GM13976 (cell line): ENCODE measurements around the gene RNF212B.

ENCODE experiments used
- DNase-seq: peaks from one replicate; pipeline ENCODE4 v3.0.0; 2012; ENCODE audit warnings: low spot score
- in situ Hi-C: fragments of 300-500 bp; cut with MboI; formaldehyde crosslinking; loops from one replicate; pipeline ENCODE4 v1.12.0; 2022; ENCODE audit warnings: low sequenced_read_pairs, mixed read lengths, inconsistent platforms; ENCODE audit not compliant: unreplicated experiment
- TF ChIP-seq, protein P1 (sequence below): IDR thresholded peaks from 2 replicates; pipeline ENCODE4 v1.5.1; 2012; ENCODE audit warnings: borderline replicate concordance, mild to moderate bottlenecking; ENCODE audit not compliant: insufficient read depth; ENCODE audit errors: extremely low read depth, missing control alignments, control extremely low read depth

Gene RNF212B

DNA sequence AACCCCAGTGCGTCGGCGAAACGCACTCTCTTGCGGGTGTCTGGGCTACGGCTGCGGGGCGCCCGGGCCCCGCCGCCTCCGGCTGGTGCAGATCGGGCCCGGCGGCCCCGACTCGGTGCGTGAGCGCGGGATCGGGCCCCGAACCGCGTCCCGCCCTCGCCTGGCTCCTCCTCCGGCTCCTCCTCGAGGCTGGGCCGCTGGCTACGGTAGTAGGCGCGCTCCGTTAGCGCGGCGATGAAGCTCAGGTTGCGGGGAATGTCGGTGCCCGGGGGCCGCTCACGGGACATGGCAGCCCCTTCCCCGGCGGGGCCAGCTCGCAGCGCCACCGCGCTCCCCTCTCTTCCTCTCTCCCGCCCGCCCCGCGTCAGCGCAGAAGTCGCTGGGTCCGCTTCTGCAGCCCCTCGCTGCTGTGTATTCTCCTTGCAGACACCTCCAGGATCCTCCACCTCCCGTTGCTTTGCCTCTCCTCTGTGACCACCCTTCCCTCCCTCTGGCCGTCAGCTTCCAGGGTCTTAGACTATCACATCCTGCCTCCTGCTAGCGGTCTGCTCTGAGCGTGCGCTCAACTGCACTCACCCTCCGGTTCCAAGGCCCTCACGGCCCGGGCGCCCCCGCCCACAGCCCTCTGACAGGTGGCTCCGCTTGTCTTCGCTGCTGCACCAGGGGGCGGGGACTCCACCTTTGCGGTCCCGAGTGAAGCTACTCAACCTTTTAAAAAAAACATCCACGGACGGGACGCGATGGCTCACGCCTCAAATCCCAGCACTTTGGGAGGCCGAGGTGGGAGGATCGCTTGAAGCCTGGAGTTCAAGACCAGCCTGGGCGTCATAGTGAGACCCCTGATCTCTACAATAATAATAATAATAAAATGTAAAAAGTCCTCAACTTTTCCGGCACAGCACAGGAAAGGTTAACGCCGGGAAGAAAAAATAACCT lies 64.8 kb downstream of the RNF212B start, which contains the start of gene PPP1R3E:
Gene PPP1R3E (minus strand): TSS at position 570 of the 936 bp plus-strand sequence. CDS start 283 bp downstream, at position 287.
- DNase-seq, result peak; percentile 83
- TF ChIP-seq, protein P1, sequence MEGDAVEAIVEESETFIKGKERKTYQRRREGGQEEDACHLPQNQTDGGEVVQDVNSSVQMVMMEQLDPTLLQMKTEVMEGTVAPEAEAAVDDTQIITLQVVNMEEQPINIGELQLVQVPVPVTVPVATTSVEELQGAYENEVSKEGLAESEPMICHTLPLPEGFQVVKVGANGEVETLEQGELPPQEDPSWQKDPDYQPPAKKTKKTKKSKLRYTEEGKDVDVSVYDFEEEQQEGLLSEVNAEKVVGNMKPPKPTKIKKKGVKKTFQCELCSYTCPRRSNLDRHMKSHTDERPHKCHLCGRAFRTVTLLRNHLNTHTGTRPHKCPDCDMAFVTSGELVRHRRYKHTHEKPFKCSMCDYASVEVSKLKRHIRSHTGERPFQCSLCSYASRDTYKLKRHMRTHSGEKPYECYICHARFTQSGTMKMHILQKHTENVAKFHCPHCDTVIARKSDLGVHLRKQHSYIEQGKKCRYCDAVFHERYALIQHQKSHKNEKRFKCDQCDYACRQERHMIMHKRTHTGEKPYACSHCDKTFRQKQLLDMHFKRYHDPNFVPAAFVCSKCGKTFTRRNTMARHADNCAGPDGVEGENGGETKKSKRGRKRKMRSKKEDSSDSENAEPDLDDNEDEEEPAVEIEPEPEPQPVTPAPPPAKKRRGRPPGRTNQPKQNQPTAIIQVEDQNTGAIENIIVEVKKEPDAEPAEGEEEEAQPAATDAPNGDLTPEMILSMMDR, result no peak
- in situ Hi-C loops, result no loop called here

- in situ Hi-C loops, result no loop called here
- peak; percentile 90 for DNase-seq
- TF ChIP-seq, protein P1, result no peak
Observed at GRCh38 chr14:23306412-23307145, 68.8 kb downstream of the RNF212B start, which contains the start of gene BCL2L2. Gene BCL2L2 (plus strand): TSS chr14:23306833. CDS start chr14:23307768, 935 bp downstream.

DNA sequence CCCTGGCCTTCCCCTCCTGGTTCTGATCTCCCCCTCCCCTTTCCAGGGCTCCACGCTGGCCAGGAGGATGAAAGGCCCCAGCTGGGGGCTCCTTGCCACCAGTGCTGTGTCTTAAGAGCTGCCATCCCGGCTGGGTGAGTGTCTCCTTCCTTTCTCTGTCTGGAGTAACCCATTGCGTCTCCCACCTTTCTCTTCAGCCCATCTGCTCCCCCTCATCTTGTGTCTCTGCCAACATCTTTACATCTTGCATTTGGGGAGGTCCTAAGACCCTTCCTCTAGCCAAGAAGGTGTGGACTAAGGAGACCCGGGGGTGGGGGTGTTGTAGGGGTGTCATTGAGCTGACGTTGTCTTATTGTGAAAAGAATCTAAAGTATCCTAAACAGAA lies 69.4 kb downstream of the RNF212B start:
- no peak for DNase-seq
- in situ Hi-C loops, result no loop called here
- TF ChIP-seq, protein P1, result no peak

- in situ Hi-C loops, result no loop called here
- TF ChIP-seq, protein P1, result no peak
- DNase-seq, result no peak
Observed at GRCh38 chr14:23307687-23308644, 70.2 kb downstream of the RNF212B start.

DNA sequence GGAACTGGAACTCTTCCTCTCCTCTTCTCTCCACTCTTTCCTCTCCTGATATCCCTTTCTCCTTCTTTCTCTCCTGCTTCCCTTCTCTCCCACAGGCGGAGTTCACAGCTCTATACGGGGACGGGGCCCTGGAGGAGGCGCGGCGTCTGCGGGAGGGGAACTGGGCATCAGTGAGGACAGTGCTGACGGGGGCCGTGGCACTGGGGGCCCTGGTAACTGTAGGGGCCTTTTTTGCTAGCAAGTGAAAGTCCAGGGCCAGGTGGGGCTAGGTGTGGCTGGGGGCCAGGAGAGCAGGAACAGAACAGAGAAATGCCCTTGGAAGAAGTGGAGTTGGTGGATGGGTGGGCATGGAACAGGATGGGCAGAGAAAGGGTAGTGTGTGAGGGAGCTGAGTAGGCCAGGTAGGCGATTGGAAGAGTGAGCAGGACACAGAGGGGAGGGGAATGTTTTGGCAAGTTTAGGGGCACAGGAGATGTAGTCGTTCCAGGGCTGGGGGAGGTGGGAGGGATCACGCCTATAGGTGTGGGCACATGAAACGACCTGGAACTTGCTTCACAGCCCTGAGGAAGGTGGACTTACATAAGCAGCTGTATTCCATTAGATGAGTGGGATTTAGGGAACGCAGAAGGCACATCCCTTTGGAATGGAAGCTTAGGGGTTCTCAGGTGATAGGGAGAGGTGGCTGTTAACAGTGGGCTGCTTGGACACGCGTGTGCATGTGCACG lies 71.1 kb downstream of the RNF212B start:
- in situ Hi-C loops, result no loop called here
- TF ChIP-seq, protein P1, result no peak
- DNase-seq, result no peak
